GM18526 (cell line): ENCODE measurements around the gene TEX14.

Source experiments
- POLR2A ChIP-seq: IDR thresholded peaks from 3 replicates; pipeline ENCODE4 v1.6.1; 2011; ENCODE audit not compliant: insufficient read length; ENCODE audit errors: extremely low read depth

Gene TEX14

GRCh38 chr17:58568044-58568799 is 123.6 kb downstream of the TEX14 start:
- TF ChIP-seq POLR2A: no peak

- no peak for TF ChIP-seq POLR2A
Observed at GRCh38 chr17:58565389-58566311, 126.2 kb downstream of the TEX14 start.

- TF ChIP-seq POLR2A: no peak
Observed at GRCh38 chr17:58564971-58565370, 126.9 kb downstream of the TEX14 start.

GRCh38 chr17:58564243-58564642 is 127.6 kb downstream of the TEX14 start:
- no peak for TF ChIP-seq POLR2A

- TF ChIP-seq POLR2A: no peak
Observed at GRCh38 chr17:58560511-58560910, 131.3 kb downstream of the TEX14 start.

GRCh38 chr17:58557981-58558380 is 133.9 kb downstream of the TEX14 start:
- no peak for TF ChIP-seq POLR2A

- no peak for TF ChIP-seq POLR2A
Observed at GRCh38 chr17:58556833-58557250, 135.0 kb downstream of the TEX14 start.

- TF ChIP-seq POLR2A: no peak
Observed at GRCh38 chr17:58541249-58541648, 150.6 kb downstream of the TEX14 start.

- TF ChIP-seq POLR2A: no peak
Observed at GRCh38 chr17:58539698-58540097, 152.1 kb downstream of the TEX14 start.

- no peak for TF ChIP-seq POLR2A
Observed at GRCh38 chr17:58538811-58539409, 152.9 kb downstream of the TEX14 start.

- TF ChIP-seq POLR2A: no peak
Observed at GRCh38 chr17:58537266-58537665, 154.6 kb downstream of the TEX14 start.

- no peak for TF ChIP-seq POLR2A
Observed at GRCh38 chr17:58536542-58536941, 155.3 kb downstream of the TEX14 start.

GRCh38 chr17:58535431-58535830 is 156.4 kb downstream of the TEX14 start:
- no peak for TF ChIP-seq POLR2A

- no peak for TF ChIP-seq POLR2A
Observed at GRCh38 chr17:58534901-58535421, 156.9 kb downstream of the TEX14 start.

GRCh38 chr17:58534331-58534730 is 157.5 kb downstream of the TEX14 start:
- TF ChIP-seq POLR2A: no peak
